ENCODE results near the gene ARPP21.
"Not testable (repeated sequence)": the region's sequence is repeated elsewhere in the genome, so short reads cannot be mapped to it uniquely, and the experiment has no call there.

Gene ARPP21

GRCh38 chr3:35777563-35778554 is 138.5 kb downstream of the ARPP21 start:
- no peak for DNase-seq
- TF ChIP-seq GATA1 (IDR thresholded peaks at IDR 0.05; ENCODE audit: low read depth, low read length) (no peak), POLR2A (IDR thresholded peaks at IDR 0.05; ENCODE audit: low read length) (no peak)

GRCh38 chr3:35779611-35780010 is 140.3 kb downstream of the ARPP21 start:
- TF ChIP-seq GATA1 (IDR thresholded peaks at IDR 0.05; ENCODE audit: low read depth, low read length) = no peak
- TF ChIP-seq POLR2A (IDR thresholded peaks at IDR 0.05; ENCODE audit: low read length) = no peak
- DNase-seq = no peak

- TF ChIP-seq GATA1 (IDR thresholded peaks at IDR 0.05; ENCODE audit: low read depth, low read length) = no peak
- TF ChIP-seq POLR2A (IDR thresholded peaks at IDR 0.05; ENCODE audit: low read length) = no peak
- no peak for DNase-seq
These were observed 141.5 kb downstream of the ARPP21 start for GRCh38 chr3:35780800-35781199.

GRCh38 chr3:35781558-35781957 is 142.2 kb downstream of the ARPP21 start:
- no peak for DNase-seq
- TF ChIP-seq POLR2A (IDR thresholded peaks at IDR 0.05; ENCODE audit: low read length) (no peak), GATA1 (IDR thresholded peaks at IDR 0.05; ENCODE audit: low read depth, low read length) (no peak)

- DNase-seq = no peak
- TF ChIP-seq POLR2A (IDR thresholded peaks at IDR 0.05; ENCODE audit: low read length) (no peak), GATA1 (IDR thresholded peaks at IDR 0.05; ENCODE audit: low read depth, low read length) (no peak)
These were observed 143.0 kb downstream of the ARPP21 start for GRCh38 chr3:35782355-35782754.

- no peak for TF ChIP-seq POLR2A (IDR thresholded peaks at IDR 0.05; ENCODE audit: low read length)
- TF ChIP-seq GATA1 (IDR thresholded peaks at IDR 0.05; ENCODE audit: low read depth, low read length) = no peak
- no peak for DNase-seq
These were observed 144.8 kb downstream of the ARPP21 start for GRCh38 chr3:35784169-35784568.

- DNase-seq = no peak
- TF ChIP-seq GATA1 (IDR thresholded peaks at IDR 0.05; ENCODE audit: low read depth, low read length) = no peak
- no peak for TF ChIP-seq POLR2A (IDR thresholded peaks at IDR 0.05; ENCODE audit: low read length)
These were observed 146.0 kb downstream of the ARPP21 start for GRCh38 chr3:35785234-35785888.

GRCh38 chr3:35787936-35788335 is 148.6 kb downstream of the ARPP21 start:
- DNase-seq = no peak
- TF ChIP-seq POLR2A (IDR thresholded peaks at IDR 0.05; ENCODE audit: low read length) = no peak
- no peak for TF ChIP-seq GATA1 (IDR thresholded peaks at IDR 0.05; ENCODE audit: low read depth, low read length)

GRCh38 chr3:35789042-35789831 is 149.9 kb downstream of the ARPP21 start:
- TF ChIP-seq GATA1 (IDR thresholded peaks at IDR 0.05; ENCODE audit: low read depth, low read length) (no peak), POLR2A (IDR thresholded peaks at IDR 0.05; ENCODE audit: low read length) (no peak)
- no peak for DNase-seq

GRCh38 chr3:35790764-35791163 is 151.4 kb downstream of the ARPP21 start:
- TF ChIP-seq GATA1 (IDR thresholded peaks at IDR 0.05; ENCODE audit: low read depth, low read length) (no peak), POLR2A (IDR thresholded peaks at IDR 0.05; ENCODE audit: low read length) (no peak)
- DNase-seq = no peak

GRCh38 chr3:35793667-35794066 is 154.3 kb downstream of the ARPP21 start:
- TF ChIP-seq GATA1 (IDR thresholded peaks at IDR 0.05; ENCODE audit: low read depth, low read length) (no peak), POLR2A (IDR thresholded peaks at IDR 0.05; ENCODE audit: low read length) (no peak)

GRCh38 chr3:35800960-35801459 is 161.7 kb downstream of the ARPP21 start:
- DNase-seq = no peak
- TF ChIP-seq POLR2A (IDR thresholded peaks at IDR 0.05; ENCODE audit: low read length) = no peak
- TF ChIP-seq GATA1 (IDR thresholded peaks at IDR 0.05; ENCODE audit: low read depth, low read length) = no peak

More at GRCh38 chr3:35793667-35794066, 154.3 kb downstream of the ARPP21 start:
- no peak for DNase-seq

- TF ChIP-seq GATA1 (IDR thresholded peaks at IDR 0.05; ENCODE audit: low read depth, low read length) = no peak
- TF ChIP-seq POLR2A (IDR thresholded peaks at IDR 0.05; ENCODE audit: low read length) = no peak
- no peak for DNase-seq
These were observed 175.2 kb downstream of the ARPP21 start for GRCh38 chr3:35814531-35814930.

- not testable (repeated sequence) for DNase-seq
These were observed 176.5 kb downstream of the ARPP21 start for GRCh38 chr3:35815796-35816195.
